Measurements from ENCODE around the gene LAMC2.

DNA sequence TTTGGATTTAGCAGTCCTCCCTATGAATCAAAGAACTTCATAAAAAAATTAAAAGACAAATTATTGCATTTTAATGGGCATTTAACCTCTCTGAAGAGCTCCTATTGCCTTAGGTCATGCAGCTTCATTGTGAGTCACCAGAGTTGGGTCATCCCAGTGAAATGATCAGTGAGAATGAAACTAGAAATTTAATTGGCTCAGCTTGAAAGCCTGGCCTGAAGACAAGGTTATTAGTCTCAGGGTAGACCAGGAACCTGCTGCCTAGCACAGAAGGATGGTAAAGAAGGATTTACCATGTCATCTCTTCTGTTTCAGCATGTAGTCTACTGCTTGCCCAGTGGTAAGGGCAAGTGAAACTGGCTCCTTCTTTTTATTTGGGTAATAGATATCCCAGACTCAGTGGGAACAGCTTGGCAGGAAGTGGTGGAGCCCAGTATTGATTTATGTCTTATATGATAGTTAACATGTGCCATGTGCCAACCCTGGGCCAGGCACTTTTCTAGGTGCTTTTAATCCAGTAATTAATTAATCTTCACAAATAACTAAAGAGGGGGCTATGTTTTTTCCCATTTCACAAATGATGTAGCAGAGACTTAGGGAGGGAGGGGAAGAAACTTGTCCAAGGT is 23.6 kb downstream of the LAMC2 start:
- TF ChIP-seq RFX5 (IDR thresholded peaks at IDR 0.05; ENCODE audit: borderline replicate concordance, low read depth, low read length) (no peak), GABPA (IDR thresholded peaks at IDR 0.05; ENCODE audit: borderline replicate concordance, insufficient read depth, low read length) (no peak), EP300 (IDR thresholded peaks at IDR 0.05; ENCODE audit: borderline replicate concordance in 1 of 2, low read depth in 2 of 2, low read length in 2 of 2) (no peak), POLR2AphosphoS5 (IDR thresholded peaks at IDR 0.05; ENCODE audit: low read depth, low read length) (no peak)
- TF ChIP-seq, protein P1, sequence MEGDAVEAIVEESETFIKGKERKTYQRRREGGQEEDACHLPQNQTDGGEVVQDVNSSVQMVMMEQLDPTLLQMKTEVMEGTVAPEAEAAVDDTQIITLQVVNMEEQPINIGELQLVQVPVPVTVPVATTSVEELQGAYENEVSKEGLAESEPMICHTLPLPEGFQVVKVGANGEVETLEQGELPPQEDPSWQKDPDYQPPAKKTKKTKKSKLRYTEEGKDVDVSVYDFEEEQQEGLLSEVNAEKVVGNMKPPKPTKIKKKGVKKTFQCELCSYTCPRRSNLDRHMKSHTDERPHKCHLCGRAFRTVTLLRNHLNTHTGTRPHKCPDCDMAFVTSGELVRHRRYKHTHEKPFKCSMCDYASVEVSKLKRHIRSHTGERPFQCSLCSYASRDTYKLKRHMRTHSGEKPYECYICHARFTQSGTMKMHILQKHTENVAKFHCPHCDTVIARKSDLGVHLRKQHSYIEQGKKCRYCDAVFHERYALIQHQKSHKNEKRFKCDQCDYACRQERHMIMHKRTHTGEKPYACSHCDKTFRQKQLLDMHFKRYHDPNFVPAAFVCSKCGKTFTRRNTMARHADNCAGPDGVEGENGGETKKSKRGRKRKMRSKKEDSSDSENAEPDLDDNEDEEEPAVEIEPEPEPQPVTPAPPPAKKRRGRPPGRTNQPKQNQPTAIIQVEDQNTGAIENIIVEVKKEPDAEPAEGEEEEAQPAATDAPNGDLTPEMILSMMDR (IDR thresholded peaks at IDR 0.05; ENCODE audit: control extremely low read depth in 1 of 3, insufficient read depth in 1 of 3, low read depth in 1 of 3, low read length in 3 of 3), result no peak
